ENCODE results near the gene PSMA5. TPM values are rescaled to one million over a fixed set of nuclear protein-coding genes. Genes with fewer than 3 reads are reported as not detected.
A peak's percentile ranks its signal among the peaks of the same experiment; 100 is the strongest.

The PSMA5 gene
- total and polyA plus RNA-seq, 2 of the 13 experiments (the other 11 are each of a cell fraction or from before 2014, with no cell fraction given): 140 to 169 TPM

DNA sequence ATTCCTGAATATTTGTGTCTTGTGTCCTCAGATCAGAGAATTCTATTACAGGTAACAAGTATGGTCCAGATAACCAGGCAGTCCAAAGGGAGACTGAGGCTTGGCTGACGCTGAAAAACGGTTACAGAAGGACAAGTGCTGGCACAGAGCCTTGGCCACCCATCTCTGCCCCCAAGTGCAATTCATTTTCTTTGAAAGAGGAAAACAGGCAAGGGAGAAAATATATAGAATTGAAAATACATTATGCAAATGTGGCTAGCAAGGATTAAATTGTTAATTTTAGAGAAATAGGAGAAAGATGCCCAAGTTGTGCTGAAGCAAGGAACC lies 29.8 kb downstream of the PSMA5 start:
- 12% methylated on average over 2 of the region's 2 CpGs for WGBS (ENCODE audit: low lambda C conversion rate)
- H3K9ac ChIP-seq (ENCODE audit: insufficient read depth, low read depth, low read length): peak overlapping the region; percentile 75
- H3K27ac ChIP-seq (ENCODE audit: extremely low read length, insufficient read depth, low read length): peak overlapping the region; percentile 25
- peaks cover 0 to 7% of the 10 kb centered on the region in 2 experiments; a peak in 2 of 5 replicates for H3K36me3 ChIP-seq (replicated peaks in 1 of 2; ENCODE audit: control insufficient read depth in 1 of 2, insufficient read depth in 2 of 2, low read length in 2 of 2)
- no peak overlapping the region for H2AFZ ChIP-seq (ENCODE audit: low read length)
- DNase-seq (ENCODE audit: low spot score): no peak
- H3K27me3 ChIP-seq (ENCODE audit: control insufficient read depth in 1 of 2, insufficient read depth in 2 of 2, low read length in 2 of 2): no peaks in the 10 kb centered on the region; a peak in 1 of 5 replicates
- no peak for FAIRE-seq
- in situ Hi-C loops (cut with HindIII; ENCODE audit: extremely low pct_ligation_motif_present, low pct_unique_long_range_greater_than_20kb): no loop called here
- H4K20me1 ChIP-seq (ENCODE audit: insufficient read depth, low read length): no peaks in the 10 kb centered on the region
- ChIA-PET CTCF (ENCODE audit: low intra/inter-chr PET ratio, low total read pairs) (interaction anchor here (4.5 kb wide), 1 partner anchor 133 kb away, joined by 76 read pairs; no protein-coding TSS in a partner anchor), POLR2A (interaction anchor here (1.0 to 1.8 kb wide), 3 partner anchors 97 to 113 kb away, joined by 3 to 6 read pairs (median 5); partner anchors contain the start of gene PSRC1)
- no peak for TF ChIP-seq FOXA3 (CRISPR knock-in tag; IDR thresholded peaks at IDR 0.05)
- TF ChIP-seq ZNF563 (CRISPR knock-in tag; IDR thresholded peaks at IDR 0.05): no peak
- TF ChIP-seq SAP130 (CRISPR knock-in tag; IDR thresholded peaks at IDR 0.05; ENCODE audit: low read depth): 0 out of 2 replicates have a peak, but pooled peaks have one; percentile 29
- TF ChIP-seq ZSCAN25 (CRISPR knock-in tag; IDR thresholded peaks at IDR 0.05): no peak
- TF ChIP-seq PRDM15 (CRISPR knock-in tag; IDR thresholded peaks at IDR 0.05): no peak
- H3K79me2 ChIP-seq (ENCODE audit: insufficient read depth, low read length): peaks cover 48% of the 10 kb centered on the region
- H3K4me2 ChIP-seq (ENCODE audit: low read depth, low read length): peak overlapping the region; percentile 81
- intact Hi-C loops (cut with micrococcal nuclease; ENCODE audit: unreplicated experiment): loop anchor here (5.0 to 10.0 kb wide), 2 partner anchors 44 to 302 kb away; partner anchors contain the start of gene TMEM167B
- peak overlapping the region; percentile 70 to 94 (median 75) for H3K4me3 ChIP-seq (replicated peaks in 1 of 3; ENCODE audit: insufficient read depth in 1 of 3, low read depth in 2 of 3, low read length in 3 of 3)
- ATAC-seq: no peak
- BruUV-seq (replicated peaks): no TSS peak
- H3K9me3 ChIP-seq (ENCODE audit: low read length): no peaks in the 10 kb centered on the region
- peaks cover 61% of the 10 kb centered on the region for H3K4me1 ChIP-seq (ENCODE audit: insufficient read depth, low read length)
